ENCODE measurements around the gene GHRHR.

- TF ChIP-seq CTCF (IDR thresholded peaks at IDR 0.05; ENCODE audit: low read length) (no peak), EZH2 (optimal IDR thresholded peaks at IDR 0.05; ENCODE audit: low read depth, low read length) (no peak)
Measured at GRCh38 chr7:30965883-30966282, 2.1 kb downstream of the GHRHR start.
